A549 (cell line): Measurements from ENCODE around the gene COMMD2. TPM values are rescaled to one million over a fixed set of nuclear protein-coding genes. Genes with fewer than 3 reads are reported as not detected.

Source experiments
- ATAC-seq, 2 experiments: fragments of 200-7000 bp in 1 of 2; fragments of >200 bp in 1 of 2; cut with Nextera tagmentation in 1 of 2; cut with Tn5 transposase in 1 of 2; 3 replicates each; pipeline versions ENCODE4 v1.8.0 to v1.9.1; 2018 to 2020; ENCODE audit warnings: mild to moderate bottlenecking in 1 of 2, moderate library complexity in 1 of 2
- CTCF ChIA-PET: fragments of 300-600 bp; sonication (Branson Sonifier 250); formaldehyde crosslinking; extraction: SDS; loops from one replicate; lab custom pipeline; 2021; ENCODE audit warnings: antibody characterized with exemption, inconsistent platforms; lab: Yijun Ruan, JAX
- POLR2A ChIA-PET: fragments of 350-600 bp; formaldehyde crosslinking; extraction: SDS; loops from one replicate; lab custom pipeline; 2021; ENCODE audit warnings: antibody characterized with exemption, inconsistent platforms; lab: Yijun Ruan, JAX
- DNase-seq, 2 experiments: peaks; one replicate each; pipeline versions ENCODE4 v3.0.0 to v3.0.0-alpha.2; 2011 to 2016; ENCODE audit warnings: low read depth in 1 of 2, low spot score in 1 of 2
- FAIRE-seq: peaks from 2 replicates; lab custom pipeline; 2011; peaks lifted over from hg19 to GRCh38; lab: Jason Lieb, UNC
- H3K27ac ChIP-seq, 2 experiments: fragments of >200 bp; sonication (Bioruptor Twin); formaldehyde crosslinking; 3 replicates each; pipeline ENCODE4 v1.5.1; 2016 to 2017
- H3K4me1 ChIP-seq: fragments of >200 bp; sonication (Bioruptor Twin); formaldehyde crosslinking; 3 replicates; pipeline ENCODE4 v1.6.1; 2016
- H3K4me2 ChIP-seq: fragments of >200 bp; sonication (Bioruptor Twin); formaldehyde crosslinking; 3 replicates; pipeline ENCODE4 v1.6.1; 2016
- H3K4me3 ChIP-seq: fragments of >200 bp; sonication (Bioruptor Twin); formaldehyde crosslinking; 3 replicates; pipeline ENCODE4 v1.5.1; 2016
- H3K9me3 ChIP-seq: fragments of >200 bp; sonication (Bioruptor Twin); formaldehyde crosslinking; 3 replicates; pipeline ENCODE4 v1.6.1; 2016
- CBX2 ChIP-seq: fragments of 200-600 bp; sonication (generic); IDR thresholded peaks from 2 replicates; pipeline ENCODE4 v1.6.1; 2016; ENCODE audit warnings: low read depth, mild to moderate bottlenecking, borderline replicate concordance
- CBX8 ChIP-seq: fragments of 200-600 bp; sonication (generic); IDR thresholded peaks from 2 replicates; pipeline ENCODE4 v1.6.1; 2016
- CHD2 ChIP-seq: fragments of 150-350 bp; IDR thresholded peaks from 2 replicates; pipeline ENCODE4 v1.6.1; 2014; ENCODE audit warnings: low read length; ENCODE audit not compliant: partially characterized antibody
- FOXS1 ChIP-seq: fragments of 250-450 bp; sonication (Bioruptor Pico); IDR thresholded peaks from 2 replicates; pipeline ENCODE4 v1.5.0; 2020; ENCODE audit warnings: mild to moderate bottlenecking, moderate library complexity
- HMGXB4 ChIP-seq: fragments of 250-450 bp; sonication (Bioruptor Pico); IDR thresholded peaks from 2 replicates; pipeline ENCODE4 v1.5.0; 2021; ENCODE audit warnings: mild to moderate bottlenecking, moderate library complexity, borderline replicate concordance
- HOXA7 ChIP-seq: fragments of 250-450 bp; sonication (Bioruptor Pico); IDR thresholded peaks from 2 replicates; pipeline ENCODE4 v1.5.0; 2020; ENCODE audit warnings: mild to moderate bottlenecking, moderate library complexity
- JUN ChIP-seq, 2 experiments: fragments of >200 bp; sonication (Bioruptor Twin); formaldehyde crosslinking; IDR thresholded peaks; 2 replicates in 1 of 2; 3 replicates in 1 of 2; pipeline ENCODE4 v1.6.1; 2016 to 2017
- MAZ ChIP-seq: fragments of 150-350 bp; IDR thresholded peaks from 2 replicates; pipeline ENCODE4 v1.6.1; 2014; ENCODE audit warnings: antibody characterized with exemption, low read depth, low read length, borderline replicate concordance
- MYC ChIP-seq: IDR thresholded peaks from 2 replicates; pipeline ENCODE4 v1.6.1; 2012; ENCODE audit warnings: mild to moderate bottlenecking, inconsistent platforms, low read length, improper control_type of control experiment, borderline replicate concordance
- NR3C1 ChIP-seq: fragments of >200 bp; sonication (Bioruptor Twin); formaldehyde crosslinking; IDR thresholded peaks from 3 replicates; pipeline ENCODE4 v1.6.1; 2017
- RFX5 ChIP-seq: fragments of 450-650 bp; IDR thresholded peaks from 2 replicates; pipeline ENCODE4 v1.7.1; 2014; ENCODE audit warnings: antibody characterized with exemption, mild to moderate bottlenecking, moderate library complexity
- TP53 ChIP-seq: fragments of 250-450 bp; sonication (Bioruptor Pico); IDR thresholded peaks from 2 replicates; pipeline ENCODE4 v1.5.0; 2021; ENCODE audit warnings: mild to moderate bottlenecking, moderate library complexity
- ZFP36 ChIP-seq: fragments of 450-650 bp; IDR thresholded peaks from 2 replicates; pipeline ENCODE4 v1.6.1; 2014; ENCODE audit warnings: borderline replicate concordance; ENCODE audit not compliant: partially characterized antibody
- WGBS: methylation state at CpG from one replicate; pipeline ENCODE4 v1.1.6; 2017; ENCODE audit errors: missing lambda C conversion rate; 5-methylcytosine and 5-hydroxymethylcytosine counted together
- polyA plus RNA-seq, 4 experiments: library from polyadenylated mRNA; depleted of rRNA in 3 of 4; stranded (reverse); fragments of >200 nt; fragmentation: RNase III in 1 of 4; extraction: RNeasy Plus Mini Kit Qiagen cat#74134 plus additional on column Dnase treatment in 1 of 4; gene quantifications; 2 replicates in 3 of 4; 3 replicates in 1 of 4; pipeline ENCODE4 v1.2.3, GENCODE V29; 2011 to 2017
- TF ChIP-seq, protein P1 (sequence below): fragments of 200-600 bp; sonication (generic); IDR thresholded peaks from 2 replicates; pipeline ENCODE4 v1.6.1; 2016; ENCODE audit warnings: antibody characterized with exemption, mild to moderate bottlenecking, moderate library complexity
- TF ChIP-seq, protein P2 (sequence below): fragments of 250-450 bp; sonication (Bioruptor Pico); IDR thresholded peaks from 2 replicates; pipeline ENCODE4 v1.5.0; 2020; ENCODE audit warnings: low read depth, mild to moderate bottlenecking, moderate library complexity

The COMMD2 gene
- polyA plus RNA-seq, 2 of the 4 experiments (the other 2 are of a cell fraction), result 20.5 to 76.1 TPM

- FAIRE-seq (no peak), ATAC-seq (no peak; a peak in 3 of 6 replicates), DNase-seq (no peak)
- Histone ChIP-seq H3K4me1 (peaks cover 6% of the 10 kb centered on the region), H3K4me2 (no peak overlapping the region), H3K27ac (peak overlapping the region in 1 of 2 experiments; percentile 19; a peak in 1 of 6 replicates), H3K4me3 (no peak overlapping the region), H3K9me3 (peaks cover 4% of the 10 kb centered on the region; the same call in 1 of the 3 replicates)
- ChIA-PET CTCF (interaction anchor here (0.8 to 2.1 kb wide), 8 partner anchors 12 to 595 kb away, joined by 3 to 8 read pairs (median 4); no protein-coding TSS in a partner anchor), POLR2A (interaction anchor here (0.9 to 1.1 kb wide), 2 partner anchors 37 to 57 kb away, joined by 3 read pairs; partner anchors contain the start of genes COMMD2 and WWTR1)
- 91% methylated on average over 13 of the region's 13 CpGs for whole genome bisulfite sequencing
- TF ChIP-seq JUN (IDR thresholded peaks at IDR 0.05) (no peak), CBX8 (no peak), RFX5 (no peak), MYC (no peak), ZFP36 (no peak), TP53 (CRISPR knock-in tag) (no peak), HMGXB4 (CRISPR knock-in tag) (no peak), HOXA7 (CRISPR knock-in tag) (no peak), CBX2 (no peak)
- TF ChIP-seq, protein P1, sequence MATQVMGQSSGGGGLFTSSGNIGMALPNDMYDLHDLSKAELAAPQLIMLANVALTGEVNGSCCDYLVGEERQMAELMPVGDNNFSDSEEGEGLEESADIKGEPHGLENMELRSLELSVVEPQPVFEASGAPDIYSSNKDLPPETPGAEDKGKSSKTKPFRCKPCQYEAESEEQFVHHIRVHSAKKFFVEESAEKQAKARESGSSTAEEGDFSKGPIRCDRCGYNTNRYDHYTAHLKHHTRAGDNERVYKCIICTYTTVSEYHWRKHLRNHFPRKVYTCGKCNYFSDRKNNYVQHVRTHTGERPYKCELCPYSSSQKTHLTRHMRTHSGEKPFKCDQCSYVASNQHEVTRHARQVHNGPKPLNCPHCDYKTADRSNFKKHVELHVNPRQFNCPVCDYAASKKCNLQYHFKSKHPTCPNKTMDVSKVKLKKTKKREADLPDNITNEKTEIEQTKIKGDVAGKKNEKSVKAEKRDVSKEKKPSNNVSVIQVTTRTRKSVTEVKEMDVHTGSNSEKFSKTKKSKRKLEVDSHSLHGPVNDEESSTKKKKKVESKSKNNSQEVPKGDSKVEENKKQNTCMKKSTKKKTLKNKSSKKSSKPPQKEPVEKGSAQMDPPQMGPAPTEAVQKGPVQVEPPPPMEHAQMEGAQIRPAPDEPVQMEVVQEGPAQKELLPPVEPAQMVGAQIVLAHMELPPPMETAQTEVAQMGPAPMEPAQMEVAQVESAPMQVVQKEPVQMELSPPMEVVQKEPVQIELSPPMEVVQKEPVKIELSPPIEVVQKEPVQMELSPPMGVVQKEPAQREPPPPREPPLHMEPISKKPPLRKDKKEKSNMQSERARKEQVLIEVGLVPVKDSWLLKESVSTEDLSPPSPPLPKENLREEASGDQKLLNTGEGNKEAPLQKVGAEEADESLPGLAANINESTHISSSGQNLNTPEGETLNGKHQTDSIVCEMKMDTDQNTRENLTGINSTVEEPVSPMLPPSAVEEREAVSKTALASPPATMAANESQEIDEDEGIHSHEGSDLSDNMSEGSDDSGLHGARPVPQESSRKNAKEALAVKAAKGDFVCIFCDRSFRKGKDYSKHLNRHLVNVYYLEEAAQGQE, result no peak
Observed at GRCh38 chr3:149715247-149715646, 37.0 kb downstream of the COMMD2 start.

GRCh38 chr3:149713730-149714654 is 38.3 kb downstream of the COMMD2 start:
- 92% methylated on average over 16 of the region's 38 CpGs for WGBS
- CTCF ChIA-PET, result interaction anchor here (0.6 to 2.1 kb wide), 6 partner anchors 11 to 219 kb away, joined by 3 to 8 read pairs (median 5); no protein-coding TSS in a partner anchor
- no peak; a peak in 2 of 6 replicates for ATAC-seq

More at GRCh38 chr3:149713730-149714654, 38.3 kb downstream of the COMMD2 start:
- H3K4me1 ChIP-seq, result peaks cover 6% of the 10 kb centered on the region
- no peaks in the 10 kb centered on the region for H3K9me3 ChIP-seq
- DNase-seq (no peak), FAIRE-seq (no peak)
- POLR2A ChIA-PET, result no interaction called here
- no peak overlapping the region for H3K4me2 ChIP-seq
- TF ChIP-seq FOXS1 (CRISPR knock-in tag), result no peak
- TF ChIP-seq NR3C1, result no peak
- TF ChIP-seq, protein P2, sequence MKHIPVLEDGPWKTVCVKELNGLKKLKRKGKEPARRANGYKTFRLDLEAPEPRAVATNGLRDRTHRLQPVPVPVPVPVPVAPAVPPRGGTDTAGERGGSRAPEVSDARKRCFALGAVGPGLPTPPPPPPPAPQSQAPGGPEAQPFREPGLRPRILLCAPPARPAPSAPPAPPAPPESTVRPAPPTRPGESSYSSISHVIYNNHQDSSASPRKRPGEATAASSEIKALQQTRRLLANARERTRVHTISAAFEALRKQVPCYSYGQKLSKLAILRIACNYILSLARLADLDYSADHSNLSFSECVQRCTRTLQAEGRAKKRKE (CRISPR knock-in tag), result no peak
- TF ChIP-seq MYC, result no peak
- no peak for TF ChIP-seq MAZ
- no peak for TF ChIP-seq CHD2
- no peak for TF ChIP-seq JUN (IDR thresholded peaks at IDR 0.05)
- TF ChIP-seq CBX8, result no peak
- no peak overlapping the region for H3K4me3 ChIP-seq
- 0 out of 6 replicates have a peak overlapping the region, but pooled peaks of 1 of the 2 experiments have one; percentile 21 for H3K27ac ChIP-seq
